NT2/D1 (cell line): ENCODE data around the gene MYO3B.

ENCODE experiments used
- DNase-seq: peaks from one replicate; pipeline ENCODE4 v3.0.0-alpha.2; 2011; ENCODE audit warnings: low read depth, low spot score
- H3K27me3 ChIP-seq: 2 replicates; pipeline ENCODE4 v1.6.0; 2011; ENCODE audit warnings: mild to moderate bottlenecking; ENCODE audit not compliant: insufficient read length, insufficient read depth
- H3K36me3 ChIP-seq: 2 replicates; pipeline ENCODE4 v1.6.1; 2011; ENCODE audit warnings: mild to moderate bottlenecking, low read length, mixed read lengths; ENCODE audit not compliant: insufficient read depth, insufficient read length
- H3K4me1 ChIP-seq: 2 replicates; pipeline ENCODE4 v1.5.1; 2011; ENCODE audit not compliant: insufficient read depth, insufficient read length
- H3K4me3 ChIP-seq: 2 replicates; pipeline ENCODE4 v1.5.1; 2011; ENCODE audit warnings: low read depth; ENCODE audit not compliant: insufficient read length
- H3K9ac ChIP-seq: 2 replicates; pipeline ENCODE4 v1.6.0; 2011; ENCODE audit warnings: low read depth; ENCODE audit not compliant: insufficient read length
- H3K9me3 ChIP-seq: 2 replicates; pipeline ENCODE4 v1.5.1; 2011; ENCODE audit warnings: mild to moderate bottlenecking, low read length; ENCODE audit not compliant: insufficient read depth
- SUZ12 ChIP-seq: IDR thresholded peaks from 2 replicates; pipeline ENCODE4 v1.6.1; 2011; ENCODE audit not compliant: insufficient read length, insufficient read depth; ENCODE audit errors: extremely low read depth
- YY1 ChIP-seq: IDR thresholded peaks from 2 replicates; pipeline ENCODE4 v1.6.1; 2011; ENCODE audit not compliant: insufficient read length, insufficient read depth
- ZNF274 ChIP-seq: IDR thresholded peaks from 2 replicates; pipeline ENCODE4 v1.6.1; 2011; ENCODE audit warnings: mild to moderate bottlenecking, low read depth, low read length

MYO3B gene

DNA sequence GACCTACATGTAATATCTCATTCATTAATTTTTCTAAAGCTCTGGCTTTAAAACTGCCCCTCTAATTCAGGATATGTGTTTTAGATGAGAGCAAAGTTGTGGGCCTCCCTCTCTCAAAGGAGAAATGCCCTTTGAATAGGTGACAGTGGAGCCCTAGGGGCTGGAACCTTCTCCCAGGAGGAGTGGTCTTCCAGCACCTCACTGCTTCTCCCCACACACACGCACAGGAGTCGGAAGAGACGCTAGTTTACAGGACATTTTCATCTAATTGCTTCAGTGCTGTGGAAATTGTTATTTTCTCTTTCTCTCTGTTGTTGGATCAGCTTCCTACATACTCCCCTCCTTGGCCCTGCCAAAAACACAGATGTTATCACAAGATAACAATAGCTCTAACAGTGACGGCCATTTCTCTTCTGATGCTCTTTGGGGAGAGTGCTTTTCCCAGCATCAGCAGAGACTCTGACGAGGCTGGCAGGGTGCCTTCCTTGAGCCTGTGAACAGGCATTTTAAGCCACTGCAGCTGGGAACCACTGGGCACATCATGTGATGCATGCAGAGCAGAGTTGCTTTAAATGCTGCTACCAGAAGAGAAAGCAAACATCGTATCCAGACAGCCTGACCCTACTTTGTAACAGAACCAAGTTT lies 327.8 kb downstream of the MYO3B start:
- Histone ChIP-seq H3K4me1 (no peaks in the 10 kb centered on the region), H3K36me3 (no peaks in the 10 kb centered on the region), H3K4me3 (no peak overlapping the region), H3K9ac (no peak overlapping the region), H3K27me3 (no peaks in the 10 kb centered on the region), H3K9me3 (no peaks in the 10 kb centered on the region)
- no peak for TF ChIP-seq ZNF274
- DNase-seq = no peak

DNA sequence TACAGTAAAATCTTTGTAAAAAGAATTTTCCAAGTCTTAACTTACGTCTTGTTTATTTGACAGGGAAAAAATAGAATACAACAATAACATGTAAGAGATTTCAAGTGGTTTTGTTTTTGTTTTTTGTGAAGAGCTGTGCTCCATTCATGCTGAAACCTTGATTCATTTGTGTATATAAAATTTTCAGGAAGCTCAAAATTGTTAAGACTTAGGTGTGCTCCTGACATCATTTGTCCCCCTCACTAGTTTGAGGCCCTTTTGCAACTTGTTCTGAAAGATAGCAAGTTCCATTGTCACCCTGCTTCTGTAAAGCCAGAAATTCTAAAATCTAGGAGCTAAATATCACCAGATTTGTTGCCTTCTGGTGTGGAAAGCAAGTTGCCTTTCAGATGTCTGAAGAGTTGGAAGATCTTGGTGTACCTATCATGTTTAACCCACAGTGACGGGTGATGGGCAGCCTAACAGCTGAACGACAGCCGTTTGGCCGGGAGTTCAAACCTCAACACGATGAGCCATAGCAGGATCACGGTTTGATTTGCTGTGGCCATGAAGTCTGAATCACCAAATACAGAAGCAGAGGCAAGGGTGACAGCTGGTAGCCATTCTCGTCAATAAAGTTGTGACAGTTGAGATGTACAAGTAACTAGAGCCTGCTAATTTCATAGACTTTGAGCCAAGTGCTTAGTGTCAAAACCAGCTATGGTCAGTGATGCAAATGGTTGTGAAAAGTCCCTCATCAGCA lies 331.7 kb downstream of the MYO3B start:
- Histone ChIP-seq H3K36me3 (no peaks in the 10 kb centered on the region), H3K4me3 (no peak overlapping the region), H3K27me3 (no peaks in the 10 kb centered on the region), H3K9ac (no peak overlapping the region), H3K4me1 (no peaks in the 10 kb centered on the region), H3K9me3 (no peaks in the 10 kb centered on the region)
- no peak for DNase-seq
- no peak for TF ChIP-seq SUZ12
- TF ChIP-seq ZNF274 = no peak
- no peak for TF ChIP-seq YY1

DNA sequence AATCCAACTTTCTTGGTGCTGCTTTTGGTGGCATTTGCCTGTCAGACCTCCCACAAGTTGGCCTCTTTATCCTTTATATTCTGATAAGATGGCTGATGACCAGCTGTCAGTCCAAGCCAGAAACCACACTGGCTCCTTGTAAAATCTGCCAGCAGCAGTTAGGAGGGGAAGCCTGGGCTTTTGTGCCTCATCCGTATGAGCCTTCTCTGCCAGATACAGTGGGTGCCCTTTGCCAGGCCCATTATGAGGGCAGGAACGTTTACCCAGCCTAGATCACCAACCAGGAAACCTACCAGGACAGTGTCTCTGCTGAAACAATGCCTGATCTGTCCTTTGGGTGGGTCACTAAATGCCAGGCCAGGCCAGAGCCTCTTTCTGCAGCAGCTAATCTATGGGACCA lies 334.3 kb downstream of the MYO3B start:
- Histone ChIP-seq H3K36me3 (no peaks in the 10 kb centered on the region), H3K4me3 (no peak overlapping the region), H3K27me3 (no peaks in the 10 kb centered on the region), H3K9ac (no peak overlapping the region), H3K9me3 (no peaks in the 10 kb centered on the region), H3K4me1 (no peaks in the 10 kb centered on the region)
- no peak for DNase-seq
- TF ChIP-seq YY1 (no peak), SUZ12 (no peak), ZNF274 (no peak)

DNA sequence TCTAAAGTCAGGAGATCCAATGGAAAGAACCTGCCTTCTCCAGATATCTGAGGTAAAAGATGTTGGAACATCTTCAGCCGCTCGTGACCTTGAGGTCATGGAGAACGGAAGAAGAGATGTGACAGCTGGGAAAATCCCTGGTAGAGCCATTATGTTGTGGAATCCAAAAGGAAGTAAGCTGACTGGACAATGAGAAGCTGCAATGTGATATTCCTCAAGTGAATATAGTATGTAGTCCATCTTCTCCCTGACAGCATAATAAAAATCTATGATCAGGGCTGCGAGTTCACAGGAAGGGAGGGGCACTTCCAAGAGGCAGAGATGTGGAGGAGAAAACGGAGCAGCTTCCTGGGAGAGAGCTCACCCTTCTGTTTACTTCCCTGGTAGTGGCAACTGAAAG lies 336.2 kb downstream of the MYO3B start:
- Histone ChIP-seq H3K36me3 (no peaks in the 10 kb centered on the region), H3K4me1 (no peaks in the 10 kb centered on the region), H3K4me3 (no peak overlapping the region), H3K9me3 (no peaks in the 10 kb centered on the region), H3K27me3 (no peaks in the 10 kb centered on the region), H3K9ac (no peak overlapping the region)
- no peak for DNase-seq
- no peak for TF ChIP-seq YY1
- no peak for TF ChIP-seq ZNF274
- TF ChIP-seq SUZ12 = no peak

DNA sequence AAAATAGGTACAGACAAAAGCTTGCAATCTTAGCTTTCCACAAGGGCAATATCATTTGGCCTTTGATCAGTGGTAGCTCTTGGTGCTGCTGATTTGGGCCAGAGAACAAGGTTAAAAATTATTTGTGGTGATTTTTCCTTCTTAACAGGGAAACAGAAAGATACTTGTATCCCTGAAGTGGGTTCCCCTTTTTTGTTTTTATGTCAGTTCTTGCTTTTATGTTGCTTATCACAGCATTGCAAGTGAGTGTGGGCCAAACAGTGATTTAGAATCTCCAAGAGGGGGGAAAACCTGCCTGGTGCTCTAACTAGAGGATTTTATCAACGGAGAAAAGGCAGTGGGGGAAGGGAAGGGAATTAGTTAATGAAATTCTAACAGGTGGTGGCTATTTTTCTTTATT lies 339.6 kb downstream of the MYO3B start:
- H3K36me3 ChIP-seq = no peaks in the 10 kb centered on the region
- TF ChIP-seq SUZ12 (no peak), ZNF274 (no peak), YY1 (no peak)

DNA sequence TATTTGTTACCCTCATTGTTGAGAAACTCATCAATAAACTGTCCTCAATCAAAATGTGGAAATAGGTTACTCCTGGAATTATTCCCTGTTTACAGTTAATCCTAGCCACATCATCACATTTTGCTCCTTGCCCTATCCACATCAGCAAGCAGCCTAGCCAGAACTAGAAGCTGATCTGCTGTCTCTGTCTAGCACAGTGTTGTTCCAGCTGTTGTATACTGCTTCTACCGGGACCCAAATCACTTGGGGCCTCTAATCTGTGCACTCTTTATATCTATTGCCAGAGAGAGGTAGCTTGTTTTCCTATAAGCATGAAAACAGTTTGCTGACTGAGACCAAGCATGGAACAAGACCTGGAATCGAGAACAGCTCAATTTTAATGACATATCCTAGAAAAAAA lies 341.0 kb downstream of the MYO3B start:
- H3K4me3 ChIP-seq = no peak overlapping the region
- no peaks in the 10 kb centered on the region for H3K36me3 ChIP-seq
- H3K9ac ChIP-seq = no peak overlapping the region
- no peaks in the 10 kb centered on the region for H3K27me3 ChIP-seq
- no peak for TF ChIP-seq SUZ12
- TF ChIP-seq YY1 = no peak
- no peak for TF ChIP-seq ZNF274
- DNase-seq = no peak
- peaks cover 2% of the 10 kb centered on the region for H3K4me1 ChIP-seq
- H3K9me3 ChIP-seq = no peaks in the 10 kb centered on the region

More for the DNA sequence above, 339.6 kb downstream of the MYO3B start:
- Histone ChIP-seq H3K9ac (no peak overlapping the region), H3K9me3 (no peaks in the 10 kb centered on the region), H3K27me3 (no peaks in the 10 kb centered on the region), H3K4me3 (no peak overlapping the region), H3K4me1 (no peaks in the 10 kb centered on the region)
- no peak for DNase-seq

DNA sequence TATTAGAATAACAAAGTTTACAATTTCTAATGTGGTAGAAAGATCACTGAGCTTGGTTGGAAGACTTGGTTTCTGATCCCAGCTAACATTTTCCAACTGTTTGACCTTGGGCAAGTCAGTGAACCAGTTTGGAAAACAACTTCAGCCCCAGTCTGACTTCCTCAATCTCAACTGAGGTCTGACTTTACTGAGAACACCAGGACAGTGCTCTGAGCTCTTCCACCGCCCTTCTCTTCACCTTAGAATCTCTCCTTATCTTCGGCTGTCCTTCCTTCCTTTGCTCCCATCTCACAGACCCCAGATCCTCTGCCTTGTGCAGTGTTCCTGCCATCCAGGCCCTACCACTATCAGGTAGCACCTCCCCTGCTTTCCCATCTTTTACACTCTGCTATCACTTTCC lies 343.4 kb downstream of the MYO3B start:
- peaks cover 8% of the 10 kb centered on the region for H3K4me1 ChIP-seq
- DNase-seq = no peak
- no peaks in the 10 kb centered on the region for H3K27me3 ChIP-seq
- H3K36me3 ChIP-seq = no peaks in the 10 kb centered on the region
- H3K9ac ChIP-seq = no peak overlapping the region
- no peak for TF ChIP-seq SUZ12
- TF ChIP-seq ZNF274 = no peak
- no peak for TF ChIP-seq YY1
- no peaks in the 10 kb centered on the region for H3K9me3 ChIP-seq
- H3K4me3 ChIP-seq = no peak overlapping the region
